Upper lobe of left lung (tissue), 6 donors: ENCODE results near the gene MYL12A. TPM values are rescaled to one million over a fixed set of nuclear protein-coding genes. Genes with fewer than 3 reads are reported as not detected.

ENCODE experiments used
- ATAC-seq, 2 donors: fragments of 200-7000 bp; cut with Tn5 transposase; one replicate each; pipeline ENCODE4 v1.9.1; 2022; ENCODE audit warnings: mild to moderate bottlenecking in 2 of 2, moderate library complexity in 2 of 2; ENCODE audit not compliant: low FRiP score in 2 of 2
- DNase-seq, 2 donors: peaks; one replicate each; pipeline ENCODE4 v3.0.0-alpha.2; 2019 to 2020
- H3K27ac ChIP-seq, 4 donors: fragments of 200-600 bp; sonication (generic); one replicate each; pipeline ENCODE4 v1.5.1; 2016 to 2019
- H3K27me3 ChIP-seq, 4 donors: fragments of 200-600 bp; sonication (generic); one replicate each; pipeline ENCODE4 v1.5.1; 2017 to 2019
- H3K36me3 ChIP-seq, 4 donors: fragments of 200-600 bp; sonication (generic); one replicate each; pipeline ENCODE4 v1.5.1; 2016 to 2019
- H3K4me1 ChIP-seq, 4 donors: fragments of 200-600 bp; sonication (generic); one replicate each; pipeline ENCODE4 v1.5.1; 2018 to 2019
- H3K4me3 ChIP-seq, 4 donors: fragments of 200-600 bp; sonication (generic); one replicate each; pipeline ENCODE4 v1.5.1; 2017 to 2019; ENCODE audit warnings: mild to moderate bottlenecking in 2 of 4, moderate library complexity in 1 of 4
- H3K9me3 ChIP-seq, 4 donors: fragments of 200-600 bp; sonication (generic); one replicate each; pipeline ENCODE4 v1.5.1; 2018 to 2019
- CTCF ChIP-seq, 6 experiments: fragments of 450-650 bp in 4 of 6; fragments of 200-600 bp in 2 of 6; sonication (generic) in 2 of 6; IDR thresholded peaks; one replicate each; pipeline ENCODE4 v1.5.1; 2016 to 2019; ENCODE audit warnings: antibody characterized with exemption in 6 of 6
- EP300 ChIP-seq, 4 donors: sonication (generic); formaldehyde crosslinking; IDR thresholded peaks; one replicate each; pipeline ENCODE4 v1.5.1; 2017; ENCODE audit warnings: antibody characterized with exemption in 4 of 4, control low read depth in 2 of 4
- POLR2A ChIP-seq, 4 donors: fragments of 450-650 bp; IDR thresholded peaks; one replicate each; pipeline ENCODE4 v1.5.1; 2016 to 2017; ENCODE audit warnings: antibody characterized with exemption in 4 of 4, mild to moderate bottlenecking in 2 of 4
- POLR2AphosphoS5 ChIP-seq, 2 donors: sonication (generic); formaldehyde crosslinking; IDR thresholded peaks; one replicate each; pipeline ENCODE4 v1.5.1; 2017; ENCODE audit warnings: antibody characterized with exemption in 2 of 2
- WGBS, 2 donors: methylation state at CpG; one replicate each; pipeline ENCODE4 v1.1.5; 2017 to 2018; 5-methylcytosine and 5-hydroxymethylcytosine counted together
- total RNA-seq, 6 donors: library from RNA; depleted of rRNA in 4 of 6; stranded (reverse); fragments of >200 nt in 4 of 6; gene quantifications; one replicate each; pipeline versions ENCODE4 v1.1.0 to v1.2.1, GENCODE V29; 2016 to 2021
- donor health status: DM: no; HTN: no; CAD: no; lungs with moderate emphysema.
- donor health status: DM: no; HTN: yes; CAD: no; lungs with severe emphysema.

MYL12A gene
- total RNA-seq, 6 donors from 2014 or later, result 184 to 702 (median 558) TPM

DNA sequence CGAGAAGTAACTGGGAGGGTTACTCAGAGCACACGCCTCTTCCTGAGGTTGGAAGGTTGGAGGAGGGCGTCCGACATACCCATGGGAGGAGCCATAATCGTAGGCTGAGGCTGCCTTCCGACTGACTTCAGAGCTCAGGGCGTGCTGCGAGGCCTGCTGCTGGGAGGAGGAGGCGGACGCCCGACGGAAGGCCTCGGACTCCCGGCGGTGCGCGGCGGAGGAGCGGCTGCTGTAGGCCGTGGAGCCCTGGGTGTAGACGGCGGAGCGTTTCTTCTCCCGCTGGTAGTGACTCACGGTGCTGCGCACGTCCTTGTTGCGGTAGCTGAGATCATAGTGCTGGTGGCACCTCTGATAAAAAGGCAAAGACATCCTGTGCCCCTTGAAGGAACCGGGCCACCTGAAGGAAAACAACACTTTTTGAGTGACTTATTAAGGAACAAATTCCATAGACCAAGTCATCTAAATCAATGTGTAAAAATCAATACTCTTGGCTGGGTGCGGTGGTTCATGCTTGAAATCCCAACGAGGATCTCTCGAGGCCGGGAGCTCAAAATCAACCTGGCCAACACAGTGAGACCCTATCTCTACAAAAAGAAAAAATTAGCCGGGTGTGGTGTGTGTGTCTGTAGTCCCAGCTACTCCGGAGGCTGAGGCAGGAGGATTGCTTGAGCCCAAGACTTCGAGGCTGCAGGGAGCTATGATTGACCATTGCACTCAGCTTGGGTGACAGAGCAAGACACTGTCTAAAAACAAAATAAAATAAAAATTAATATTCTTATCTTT is 32.6 kb upstream of the MYL12A start:
- Histone ChIP-seq H3K9me3 (no peaks in the 10 kb centered on the region), H3K4me1 (peaks cover 0 to 5% (median 0%) of the 10 kb centered on the region in 4 donors), H3K27ac (no peak overlapping the region), H3K27me3 (no peaks in the 10 kb centered on the region), H3K4me3 (no peak overlapping the region), H3K36me3 (no peaks in the 10 kb centered on the region)
- no peak for TF ChIP-seq POLR2A (IDR thresholded peaks at IDR 0.05)
- no peak for TF ChIP-seq POLR2AphosphoS5 (IDR thresholded peaks at IDR 0.05)
- TF ChIP-seq EP300 (IDR thresholded peaks at IDR 0.05), result no peak
- TF ChIP-seq CTCF (IDR thresholded peaks at IDR 0.05), result no peak
- DNase-seq, result peak in 1 of 2 donors; percentile 64
- WGBS, 2 donors, result 94 to 97% methylated on average over 36 of the region's 36 CpGs
- no peak for ATAC-seq

DNA sequence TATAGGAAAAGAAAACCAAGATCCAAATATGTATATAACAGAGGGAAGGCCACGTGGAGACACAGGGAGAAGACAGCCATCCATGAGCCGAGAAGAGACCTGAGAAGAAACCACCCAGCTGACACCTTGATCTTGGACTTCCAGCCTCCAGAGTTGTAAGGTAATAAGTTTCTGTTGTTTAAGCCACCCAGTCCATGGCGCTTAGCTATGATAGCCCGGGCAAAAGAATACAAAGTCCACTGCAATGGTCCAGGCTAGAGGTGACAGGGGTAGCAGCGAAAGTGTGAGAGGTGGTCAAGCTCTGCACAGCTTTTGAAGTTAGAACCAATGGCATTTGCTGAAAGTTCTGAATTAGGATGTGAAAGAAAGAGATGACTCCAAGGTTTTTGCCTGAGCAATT is 30.6 kb upstream of the MYL12A start:
- WGBS, 2 donors, result 83 to 96% methylated on average over 5 of the region's 5 CpGs

DNA sequence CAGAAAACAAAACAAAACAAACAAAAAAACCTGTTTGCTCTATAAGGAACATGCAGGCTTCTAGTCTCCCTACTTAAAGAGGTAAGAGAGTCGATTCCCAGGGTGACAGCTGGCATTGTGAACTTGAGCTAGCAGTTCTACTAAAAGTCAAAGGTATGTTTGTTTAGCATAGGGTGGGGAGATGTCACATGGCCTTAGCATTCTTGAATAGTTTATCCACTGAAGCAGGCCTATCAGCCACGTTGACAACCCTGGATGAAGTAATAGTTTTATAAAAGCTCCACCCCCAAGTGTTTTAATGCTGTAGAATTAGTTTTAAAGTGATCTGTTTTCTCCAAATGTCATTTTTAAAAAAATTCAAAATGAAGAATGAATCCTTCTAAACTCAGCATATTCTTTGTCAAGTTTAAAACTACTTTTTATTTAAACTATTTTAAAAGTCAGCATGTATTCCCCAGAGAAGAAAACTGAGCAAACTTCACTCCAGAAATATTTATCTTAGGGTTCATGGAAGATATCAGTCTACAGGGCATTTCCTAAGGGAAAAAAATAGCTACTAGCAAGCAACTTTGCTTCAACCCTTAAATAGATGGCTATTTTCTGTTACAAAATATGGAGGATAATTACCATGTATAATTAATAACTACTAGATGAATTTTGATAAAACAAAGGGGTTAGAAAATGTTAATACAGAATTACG is 29.5 kb upstream of the MYL12A start:
- H3K27me3 ChIP-seq, result no peaks in the 10 kb centered on the region
- no peaks in the 10 kb centered on the region for H3K9me3 ChIP-seq
- H3K4me3 ChIP-seq, result no peak overlapping the region
- ATAC-seq (peak; percentile 15 to 42), DNase-seq (peak in 1 of 2 donors; percentile 24)
- WGBS, 2 donors, result 37 to 44% methylated on average over 3 of the region's 3 CpGs
- no peaks in the 10 kb centered on the region for H3K36me3 ChIP-seq
- TF ChIP-seq EP300 (IDR thresholded peaks at IDR 0.05) (no peak), CTCF (IDR thresholded peaks at IDR 0.05) (no peak), POLR2AphosphoS5 (IDR thresholded peaks at IDR 0.05) (no peak), POLR2A (IDR thresholded peaks at IDR 0.05) (no peak)
- no peak overlapping the region for H3K27ac ChIP-seq
- H3K4me1 ChIP-seq, result peaks cover 0 to 5% (median 0%) of the 10 kb centered on the region in 4 donors

More for the DNA sequence above, 30.6 kb upstream of the MYL12A start:
- no peak for DNase-seq
- TF ChIP-seq POLR2AphosphoS5 (IDR thresholded peaks at IDR 0.05) (no peak), EP300 (IDR thresholded peaks at IDR 0.05) (no peak), POLR2A (IDR thresholded peaks at IDR 0.05) (no peak), CTCF (IDR thresholded peaks at IDR 0.05) (no peak)
- Histone ChIP-seq H3K27ac (no peak overlapping the region), H3K4me3 (no peak overlapping the region), H3K36me3 (no peaks in the 10 kb centered on the region), H3K27me3 (no peaks in the 10 kb centered on the region), H3K9me3 (no peaks in the 10 kb centered on the region), H3K4me1 (peaks cover 0 to 5% (median 0%) of the 10 kb centered on the region in 4 donors)
- no peak for ATAC-seq

- TF ChIP-seq EP300 (IDR thresholded peaks at IDR 0.05) (no peak), CTCF (IDR thresholded peaks at IDR 0.05) (no peak), POLR2AphosphoS5 (IDR thresholded peaks at IDR 0.05) (no peak), POLR2A (IDR thresholded peaks at IDR 0.05) (no peak)
- Histone ChIP-seq H3K36me3 (no peaks in the 10 kb centered on the region), H3K4me3 (no peak overlapping the region), H3K4me1 (peaks cover 0 to 5% (median 0%) of the 10 kb centered on the region in 4 donors), H3K27me3 (no peaks in the 10 kb centered on the region), H3K27ac (no peak overlapping the region), H3K9me3 (no peaks in the 10 kb centered on the region)
- 80 to 93% methylated on average over 2 of the region's 2 CpGs for WGBS, 2 donors
- DNase-seq (no peak), ATAC-seq (no peak)
Observed at GRCh38 chr18:3218819-3219218, 28.8 kb upstream of the MYL12A start.
